Measurements from ENCODE around the gene CYP4F8.

The CYP4F8 gene

DNA sequence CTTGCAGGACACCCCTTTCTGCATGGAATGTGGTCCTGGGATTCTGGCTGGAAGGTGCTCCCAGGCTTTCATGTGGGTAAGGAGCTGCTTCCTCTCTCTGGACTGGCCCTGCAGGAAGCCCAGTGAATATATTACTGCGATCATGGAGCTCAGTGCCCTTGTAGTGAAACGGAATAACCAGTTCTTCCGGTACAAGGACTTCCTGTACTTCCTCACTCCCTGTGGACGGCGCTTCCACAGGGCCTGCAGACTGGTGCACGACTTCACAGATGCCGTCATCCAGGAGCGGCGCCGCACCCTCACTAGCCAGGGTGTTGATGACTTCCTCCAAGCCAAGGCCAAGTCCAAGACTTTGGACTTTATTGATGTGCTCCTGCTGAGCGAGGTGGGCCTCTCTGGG is 8.0 kb downstream of the CYP4F8 start:
- Histone ChIP-seq H3K36me3 (replicated peaks; ENCODE audit: low read depth, low read length) (no peaks in the 10 kb centered on the region), H3K4me2 (ENCODE audit: low read length) (no peak overlapping the region), H3K27me3 (ENCODE audit: low read depth, low read length) (no peaks in the 10 kb centered on the region), H3K9me3 (ENCODE audit: insufficient read depth, low read length) (no peaks in the 10 kb centered on the region), H3K4me3 (ENCODE audit: low read length) (no peak overlapping the region), H2AFZ (ENCODE audit: low read depth, low read length) (no peak overlapping the region), H3K4me1 (ENCODE audit: low read length) (no peaks in the 10 kb centered on the region), H3K9ac (ENCODE audit: low read length) (no peak overlapping the region), H4K20me1 (ENCODE audit: insufficient read depth, low read length) (peaks cover 12% of the 10 kb centered on the region), H3K79me2 (ENCODE audit: low read length) (no peaks in the 10 kb centered on the region), H3K27ac (ENCODE audit: low read length) (no peak overlapping the region)
- TF ChIP-seq, protein P1, sequence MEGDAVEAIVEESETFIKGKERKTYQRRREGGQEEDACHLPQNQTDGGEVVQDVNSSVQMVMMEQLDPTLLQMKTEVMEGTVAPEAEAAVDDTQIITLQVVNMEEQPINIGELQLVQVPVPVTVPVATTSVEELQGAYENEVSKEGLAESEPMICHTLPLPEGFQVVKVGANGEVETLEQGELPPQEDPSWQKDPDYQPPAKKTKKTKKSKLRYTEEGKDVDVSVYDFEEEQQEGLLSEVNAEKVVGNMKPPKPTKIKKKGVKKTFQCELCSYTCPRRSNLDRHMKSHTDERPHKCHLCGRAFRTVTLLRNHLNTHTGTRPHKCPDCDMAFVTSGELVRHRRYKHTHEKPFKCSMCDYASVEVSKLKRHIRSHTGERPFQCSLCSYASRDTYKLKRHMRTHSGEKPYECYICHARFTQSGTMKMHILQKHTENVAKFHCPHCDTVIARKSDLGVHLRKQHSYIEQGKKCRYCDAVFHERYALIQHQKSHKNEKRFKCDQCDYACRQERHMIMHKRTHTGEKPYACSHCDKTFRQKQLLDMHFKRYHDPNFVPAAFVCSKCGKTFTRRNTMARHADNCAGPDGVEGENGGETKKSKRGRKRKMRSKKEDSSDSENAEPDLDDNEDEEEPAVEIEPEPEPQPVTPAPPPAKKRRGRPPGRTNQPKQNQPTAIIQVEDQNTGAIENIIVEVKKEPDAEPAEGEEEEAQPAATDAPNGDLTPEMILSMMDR (IDR thresholded peaks at IDR 0.05; ENCODE audit: low read depth, low read length): no peak
- no peak for TF ChIP-seq EZH2phosphoT487 (IDR thresholded peaks at IDR 0.05; ENCODE audit: low read depth)

DNA sequence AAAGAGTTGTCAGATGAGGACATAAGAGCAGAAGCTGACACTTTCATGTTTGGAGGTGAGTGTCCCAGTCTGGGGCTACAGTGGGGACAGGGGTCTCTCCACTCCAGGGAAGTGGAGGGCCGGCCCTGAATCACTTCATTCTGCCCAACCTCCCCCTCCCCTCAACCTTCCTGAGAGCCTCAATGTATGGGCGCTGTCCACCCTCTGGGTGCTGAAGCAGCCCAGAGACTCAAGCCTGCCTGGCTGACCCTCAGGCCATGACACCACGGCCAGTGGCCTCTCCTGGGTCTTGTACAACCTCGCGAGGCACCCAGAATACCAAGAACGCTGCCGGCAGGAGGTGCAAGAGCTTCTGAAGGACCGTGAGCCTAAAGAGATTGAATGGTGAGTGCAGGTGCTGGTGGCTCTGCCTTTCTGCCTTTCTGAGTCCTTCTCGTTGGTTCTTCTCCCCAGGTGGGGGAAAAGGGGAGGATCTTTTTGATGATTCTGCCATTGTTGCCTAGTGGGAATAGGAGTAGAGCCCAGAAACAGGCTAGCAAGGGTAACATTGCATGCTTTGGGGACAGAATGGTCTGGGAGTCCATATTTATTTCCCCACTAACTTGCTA is 8.8 kb downstream of the CYP4F8 start:
- Histone ChIP-seq H3K9me3 (ENCODE audit: insufficient read depth, low read length) (no peaks in the 10 kb centered on the region), H3K36me3 (replicated peaks; ENCODE audit: low read depth, low read length) (no peaks in the 10 kb centered on the region), H3K9ac (ENCODE audit: low read length) (no peak overlapping the region), H3K4me3 (ENCODE audit: low read length) (no peak overlapping the region), H3K4me2 (ENCODE audit: low read length) (no peak overlapping the region), H3K4me1 (ENCODE audit: low read length) (no peaks in the 10 kb centered on the region), H2AFZ (ENCODE audit: low read depth, low read length) (no peak overlapping the region), H4K20me1 (ENCODE audit: insufficient read depth, low read length) (peaks cover 12% of the 10 kb centered on the region), H3K79me2 (ENCODE audit: low read length) (no peaks in the 10 kb centered on the region), H3K27me3 (ENCODE audit: low read depth, low read length) (no peaks in the 10 kb centered on the region), H3K27ac (ENCODE audit: low read length) (no peak overlapping the region)
- no peak for TF ChIP-seq EZH2phosphoT487 (IDR thresholded peaks at IDR 0.05; ENCODE audit: low read depth)
- TF ChIP-seq, protein P1 (IDR thresholded peaks at IDR 0.05; ENCODE audit: low read depth, low read length): no peak

DNA sequence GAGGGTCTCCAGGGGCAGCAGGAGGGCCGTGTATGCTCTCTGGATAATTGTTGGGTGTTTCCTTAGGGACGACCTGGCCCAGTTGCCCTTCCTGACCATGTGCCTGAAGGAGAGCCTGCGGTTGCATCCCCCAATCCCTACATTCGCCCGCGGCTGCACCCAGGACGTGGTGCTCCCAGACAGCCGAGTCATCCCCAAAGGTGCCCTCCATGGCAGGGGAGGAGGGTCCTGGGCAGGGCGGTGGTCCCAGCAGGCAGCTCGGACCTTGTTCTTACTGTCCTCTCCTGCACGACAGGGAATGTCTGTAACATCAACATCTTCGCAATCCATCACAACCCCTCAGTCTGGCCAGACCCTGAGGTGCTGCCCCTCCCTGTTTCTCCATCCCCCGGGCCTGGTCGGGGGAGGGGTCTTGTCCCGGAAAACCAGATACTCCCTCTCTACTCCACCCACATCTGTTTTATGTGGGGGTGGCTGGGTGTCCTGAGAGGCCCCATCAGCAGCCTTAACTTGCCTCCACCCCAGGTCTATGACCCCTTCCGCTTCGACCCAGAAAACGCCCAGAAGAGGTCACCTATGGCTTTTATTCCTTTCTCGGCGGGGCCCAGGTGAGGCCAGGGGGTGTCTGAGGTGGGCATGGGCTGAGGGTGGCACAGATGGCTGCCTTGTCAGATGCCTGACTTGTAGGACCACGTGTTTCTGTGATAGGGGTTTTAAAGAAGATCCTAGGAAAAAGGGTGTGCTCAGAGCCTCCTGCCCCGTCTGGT is 13.4 kb downstream of the CYP4F8 start:
- H3K9ac ChIP-seq (ENCODE audit: low read length): no peak overlapping the region
- TF ChIP-seq EZH2phosphoT487 (IDR thresholded peaks at IDR 0.05; ENCODE audit: low read depth): no peak
- TF ChIP-seq, protein P1 (IDR thresholded peaks at IDR 0.05; ENCODE audit: low read depth, low read length): no peak
- H3K4me2 ChIP-seq (ENCODE audit: low read length): no peak overlapping the region
- no peak overlapping the region for H3K27ac ChIP-seq (ENCODE audit: low read length)
- H3K27me3 ChIP-seq (ENCODE audit: low read depth, low read length): no peaks in the 10 kb centered on the region
- H4K20me1 ChIP-seq (ENCODE audit: insufficient read depth, low read length): peaks cover 6% of the 10 kb centered on the region
- H3K9me3 ChIP-seq (ENCODE audit: insufficient read depth, low read length): no peaks in the 10 kb centered on the region
- no peak overlapping the region for H3K4me3 ChIP-seq (ENCODE audit: low read length)
- H3K36me3 ChIP-seq (replicated peaks; ENCODE audit: low read depth, low read length): no peaks in the 10 kb centered on the region
- H3K4me1 ChIP-seq (ENCODE audit: low read length): peaks cover 3% of the 10 kb centered on the region; the same call in 1 of the 2 replicates
- no peak overlapping the region for H2AFZ ChIP-seq (ENCODE audit: low read depth, low read length)
- no peaks in the 10 kb centered on the region for H3K79me2 ChIP-seq (ENCODE audit: low read length)

DNA sequence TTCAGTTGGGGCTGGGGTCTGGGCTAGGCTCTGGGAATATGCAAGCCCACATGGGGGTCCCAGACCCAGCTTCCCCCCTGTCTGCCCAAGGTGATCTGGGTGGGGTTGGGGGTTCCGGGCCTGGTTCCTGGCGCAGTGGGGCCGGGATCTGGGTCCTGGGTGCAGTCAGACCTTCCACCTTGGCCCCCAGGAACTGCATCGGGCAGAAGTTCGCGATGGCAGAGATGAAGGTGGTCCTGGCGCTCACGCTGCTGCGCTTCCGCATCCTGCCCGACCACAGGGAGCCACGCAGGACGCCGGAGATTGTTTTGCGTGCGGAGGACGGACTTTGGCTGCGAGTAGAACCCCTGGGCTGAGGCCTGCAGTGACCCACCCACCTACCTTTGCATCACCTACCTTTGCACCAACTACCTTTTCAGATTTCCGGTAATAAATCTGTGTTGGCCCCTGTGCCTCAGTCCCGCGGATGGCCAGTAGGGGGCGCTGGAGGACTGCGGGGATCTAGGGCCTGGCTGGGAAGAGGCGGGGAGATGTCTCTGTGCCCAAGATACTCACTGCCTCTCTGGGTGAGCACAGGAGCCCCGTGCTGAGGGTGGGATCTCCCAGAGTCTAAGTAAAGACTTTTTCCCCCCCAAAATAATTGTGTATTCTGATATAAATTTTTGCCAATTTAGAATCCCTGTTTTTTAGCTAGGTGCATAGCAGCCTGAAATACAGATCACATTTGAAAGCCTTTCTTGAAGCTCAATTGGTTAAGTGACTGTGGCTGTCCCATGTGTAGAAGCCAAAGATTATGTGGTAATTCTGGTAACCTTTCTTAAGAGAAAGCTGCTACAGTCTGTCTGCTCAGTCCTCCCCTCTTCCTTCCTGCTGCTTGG is 14.2 kb downstream of the CYP4F8 start:
- TF ChIP-seq EZH2phosphoT487 (IDR thresholded peaks at IDR 0.05; ENCODE audit: low read depth): no peak
- TF ChIP-seq, protein P1 (IDR thresholded peaks at IDR 0.05; ENCODE audit: low read depth, low read length): peak; percentile 94
- no peak overlapping the region for H3K4me3 ChIP-seq (ENCODE audit: low read length)
- H3K27me3 ChIP-seq (ENCODE audit: low read depth, low read length): no peaks in the 10 kb centered on the region
- no peaks in the 10 kb centered on the region for H3K36me3 ChIP-seq (replicated peaks; ENCODE audit: low read depth, low read length)
- no peak overlapping the region for H3K9ac ChIP-seq (ENCODE audit: low read length)
- no peak overlapping the region for H3K4me2 ChIP-seq (ENCODE audit: low read length)
- no peaks in the 10 kb centered on the region for H3K79me2 ChIP-seq (ENCODE audit: low read length)
- H2AFZ ChIP-seq (ENCODE audit: low read depth, low read length): no peak overlapping the region
- H3K9me3 ChIP-seq (ENCODE audit: insufficient read depth, low read length): no peaks in the 10 kb centered on the region
- H3K4me1 ChIP-seq (ENCODE audit: low read length): peaks cover 3% of the 10 kb centered on the region; the same call in 1 of the 2 replicates
- no peak overlapping the region for H3K27ac ChIP-seq (ENCODE audit: low read length)
- H4K20me1 ChIP-seq (ENCODE audit: insufficient read depth, low read length): no peaks in the 10 kb centered on the region

Measured in OCI-LY3 (cell line).